SK-MEL-5 (cell line): Measurements from ENCODE around the gene CCDC13. TPM values are rescaled to one million over a fixed set of nuclear protein-coding genes. Genes with fewer than 3 reads are reported as not detected.

Experiments used
- DNase-seq: peaks from one replicate; pipeline ENCODE4 v3.0.0-alpha.2; 2016; ENCODE audit warnings: low read depth, low spot score
- in situ Hi-C: cut with HindIII; loops from 2 replicates; pipeline ENCODE4 v1.10.0; 2016; ENCODE audit warnings: low sequenced_read_pairs, high pct_unique_total_duplicates, low pct_unique_long_range_greater_than_20kb
- total RNA-seq: library from RNA; depleted of rRNA; stranded (reverse); fragments of >200 nt; shearing (Covaris generic); gene quantifications from 2 replicates; pipeline ENCODE4 v1.2.3, GENCODE V29; 2014

Gene CCDC13
- total RNA-seq, 1 experiment from 2014 or later: 0.48 TPM

DNA sequence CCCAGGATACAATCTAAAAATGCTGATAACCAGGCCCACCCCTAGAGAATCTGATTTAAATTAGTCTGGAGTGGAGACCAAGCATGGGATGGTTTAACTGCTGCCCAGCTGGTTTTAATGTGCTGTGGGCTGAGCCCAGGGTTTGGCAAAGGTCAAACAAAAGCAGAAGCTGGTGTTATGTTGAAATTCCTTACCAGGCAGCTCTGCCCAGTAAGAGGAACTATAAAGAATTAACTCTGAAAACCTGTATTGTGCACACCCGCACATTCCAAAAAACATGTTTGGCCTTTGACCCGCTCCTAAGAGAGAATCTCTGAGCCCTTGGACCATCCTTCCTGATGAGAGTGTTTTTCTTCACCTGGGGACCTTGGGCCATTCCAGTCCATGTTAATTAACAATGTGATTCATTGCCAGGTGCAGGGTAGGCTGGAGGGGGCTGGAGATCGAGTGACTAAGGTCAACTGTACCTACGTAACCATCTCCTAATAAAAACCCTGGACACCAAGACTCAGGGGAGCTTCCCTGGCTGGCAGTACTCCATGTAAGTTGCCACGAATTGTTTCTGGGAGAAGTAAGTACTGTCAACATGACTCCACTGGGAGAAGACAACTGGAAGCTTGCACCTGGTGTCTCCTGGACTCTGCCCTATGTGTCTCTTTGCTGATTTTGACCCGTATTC is 10.9 kb downstream of the CCDC13 start:
- in situ Hi-C loops: no loop called here
- DNase-seq: no peak

DNA sequence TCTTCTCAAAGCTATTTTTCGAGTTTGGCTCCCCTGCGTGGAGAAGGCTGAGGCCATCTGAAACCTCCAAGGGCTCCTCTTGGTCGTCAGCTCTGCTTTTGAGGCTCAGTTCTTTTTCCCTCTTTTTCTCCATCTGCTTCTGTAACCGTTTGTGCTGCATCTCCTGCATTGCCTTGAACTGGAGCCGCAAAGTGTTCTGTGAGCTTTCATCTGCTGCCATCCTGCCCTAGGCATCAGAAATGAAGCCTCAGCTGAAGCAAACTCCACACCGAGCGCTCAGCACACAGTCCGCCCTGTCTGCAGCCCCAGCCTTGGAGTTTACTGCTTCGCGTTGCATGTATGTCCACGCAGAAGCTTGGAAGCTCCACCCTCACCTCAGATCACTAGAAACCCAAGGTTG is 14.9 kb downstream of the CCDC13 start:
- in situ Hi-C loops: no loop called here

DNA sequence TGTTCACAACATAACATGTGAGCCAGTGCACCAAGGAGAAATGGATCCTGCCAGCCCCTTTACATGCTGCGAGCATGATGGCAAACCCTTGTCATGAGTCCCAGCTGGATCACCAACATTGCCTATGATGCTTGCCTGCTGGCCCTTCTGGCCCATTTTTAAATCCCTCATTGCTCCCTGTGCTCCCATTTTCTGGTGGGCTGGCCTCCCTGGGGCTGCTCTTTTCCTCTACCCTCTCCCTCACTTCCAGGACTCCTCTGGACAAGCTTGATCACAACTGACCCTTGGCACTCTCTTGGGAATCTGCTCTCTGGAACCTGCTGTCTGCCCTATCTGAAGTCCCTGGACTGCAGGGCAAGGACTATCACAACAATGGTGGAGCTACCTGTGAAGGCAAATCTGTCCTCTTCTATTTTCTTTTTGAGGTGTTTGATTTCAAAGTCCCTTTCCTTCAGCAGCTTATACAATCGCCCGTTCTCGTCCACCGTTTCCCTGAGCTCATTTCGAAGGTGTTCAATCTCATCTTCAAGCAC is 16.3 kb downstream of the CCDC13 start:
- in situ Hi-C loops: no loop called here
- DNase-seq: no peak

More for the DNA sequence above, 14.9 kb downstream of the CCDC13 start:
- DNase-seq: no peak

DNA sequence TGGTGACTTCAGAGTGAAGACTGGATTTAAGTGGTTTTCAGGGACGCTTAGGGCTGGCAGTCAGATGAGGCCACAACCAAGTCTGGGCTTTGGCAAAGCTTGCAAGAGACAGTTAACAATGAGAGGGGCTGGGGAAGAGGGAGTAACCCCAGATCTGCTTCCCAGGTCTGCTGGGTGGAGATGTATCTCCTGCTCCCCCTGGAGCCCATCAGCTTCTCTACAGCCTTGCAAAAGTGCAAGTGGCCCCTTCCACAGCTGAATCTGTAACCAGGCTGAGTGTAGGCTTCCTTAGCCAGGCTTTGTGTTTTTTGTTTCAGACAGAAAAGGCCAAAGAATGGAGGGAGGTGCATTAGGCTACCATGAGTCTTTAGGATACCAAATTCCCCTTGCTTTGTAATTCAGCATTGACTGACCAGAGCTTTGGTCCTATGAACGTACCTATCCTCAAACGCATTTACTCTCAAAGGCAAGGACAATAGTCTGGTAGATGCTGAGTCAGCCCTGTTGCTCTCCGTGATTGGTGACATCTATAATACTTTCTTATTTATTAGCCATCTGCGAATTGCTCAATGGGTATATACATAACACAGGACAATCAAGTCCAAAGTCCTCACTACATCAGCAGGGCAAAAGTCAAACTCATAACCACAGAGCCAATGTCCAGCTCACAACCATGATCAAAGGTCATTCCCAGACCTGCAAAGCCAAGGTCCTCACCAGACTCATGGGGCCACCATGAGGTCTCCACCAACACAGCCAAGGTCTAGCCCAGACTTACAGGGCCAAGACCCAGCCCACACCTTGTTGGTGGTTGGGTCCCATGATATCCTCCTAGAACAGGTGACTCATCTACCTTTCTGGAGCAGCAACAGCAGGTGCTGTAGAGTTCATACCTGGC is 17.1 kb downstream of the CCDC13 start:
- in situ Hi-C loops: no loop called here
- peak; percentile 65 for DNase-seq

DNA sequence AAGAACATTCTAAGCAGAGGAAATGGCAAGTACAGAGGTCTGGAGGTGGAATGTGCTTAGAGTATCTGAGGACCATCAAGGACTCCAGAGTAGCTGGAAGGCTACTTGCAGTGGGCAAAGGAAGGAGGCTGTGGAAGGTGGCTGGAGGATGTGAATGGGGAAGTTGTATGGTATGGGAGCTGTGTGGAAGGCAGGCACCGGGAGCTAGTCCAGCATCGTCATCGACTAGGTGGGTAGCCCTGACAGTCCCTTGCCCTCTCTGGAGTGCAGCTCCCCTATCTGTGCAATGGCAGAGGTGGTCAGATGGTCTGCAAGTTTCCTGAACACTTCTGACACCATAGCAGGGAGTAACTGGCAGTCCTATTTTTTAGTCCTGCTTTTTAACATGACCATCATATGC is 19.3 kb downstream of the CCDC13 start:
- in situ Hi-C loops: no loop called here
- DNase-seq: no peak

DNA sequence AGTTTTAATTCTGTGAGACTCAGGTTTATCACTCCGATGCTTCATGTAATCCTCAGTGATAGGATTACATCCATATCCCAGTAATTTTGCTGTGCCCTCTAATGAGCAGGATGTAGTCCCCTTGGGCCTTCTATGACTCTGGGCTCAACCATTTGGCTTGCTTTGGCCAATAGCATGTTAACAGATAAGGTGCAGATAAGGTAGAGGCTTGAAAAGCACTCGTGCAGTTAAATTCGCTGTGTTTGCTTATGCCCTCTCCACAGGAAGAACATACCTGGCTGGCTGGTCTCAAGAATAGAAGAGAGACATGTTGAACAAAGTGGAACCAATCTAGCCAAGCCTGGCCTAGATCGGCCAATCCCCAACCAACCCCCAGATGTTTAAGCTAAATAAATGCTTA is 20.1 kb downstream of the CCDC13 start:
- in situ Hi-C loops: no loop called here
- DNase-seq: no peak

DNA sequence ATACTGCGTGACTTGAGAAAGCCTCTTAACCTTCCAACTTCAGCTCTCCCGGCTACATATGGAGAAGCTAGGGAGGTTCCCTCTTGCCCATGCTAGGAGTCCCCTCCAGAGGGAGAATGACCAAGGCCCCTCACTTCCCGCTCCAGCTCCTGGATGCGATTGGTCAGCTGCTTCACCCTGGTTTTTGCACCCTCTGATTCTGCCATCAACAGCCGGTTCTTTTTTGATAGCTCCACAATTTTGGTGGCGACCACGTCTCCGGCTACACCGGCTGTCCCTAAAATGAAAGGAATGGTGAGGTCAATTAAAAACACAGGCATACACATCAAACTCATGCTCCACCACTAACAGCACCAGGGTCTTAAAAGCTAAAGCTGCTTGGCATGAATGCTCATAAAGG is 20.6 kb downstream of the CCDC13 start:
- in situ Hi-C loops: no loop called here
- no peak for DNase-seq

DNA sequence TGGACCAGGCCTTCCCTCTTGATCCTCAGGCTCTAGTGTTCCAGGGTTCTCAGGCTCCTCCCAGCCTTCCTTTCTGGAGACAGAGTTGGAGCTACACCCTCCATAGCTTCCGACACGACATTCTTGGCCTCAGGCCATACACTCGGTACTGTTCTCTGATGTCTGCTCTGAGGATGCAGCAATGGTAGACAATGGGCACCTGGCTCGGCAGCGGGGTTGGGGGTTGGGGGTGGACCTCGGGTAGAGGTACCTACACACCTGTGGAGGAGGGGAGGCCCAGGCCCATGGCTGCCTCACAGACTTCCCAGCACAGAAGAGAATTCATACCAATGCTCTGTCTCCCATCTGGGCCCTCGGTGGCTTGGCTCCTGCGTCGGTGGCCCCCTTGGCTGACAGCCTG is 21.4 kb downstream of the CCDC13 start:
- in situ Hi-C loops: no loop called here
- no peak for DNase-seq

DNA sequence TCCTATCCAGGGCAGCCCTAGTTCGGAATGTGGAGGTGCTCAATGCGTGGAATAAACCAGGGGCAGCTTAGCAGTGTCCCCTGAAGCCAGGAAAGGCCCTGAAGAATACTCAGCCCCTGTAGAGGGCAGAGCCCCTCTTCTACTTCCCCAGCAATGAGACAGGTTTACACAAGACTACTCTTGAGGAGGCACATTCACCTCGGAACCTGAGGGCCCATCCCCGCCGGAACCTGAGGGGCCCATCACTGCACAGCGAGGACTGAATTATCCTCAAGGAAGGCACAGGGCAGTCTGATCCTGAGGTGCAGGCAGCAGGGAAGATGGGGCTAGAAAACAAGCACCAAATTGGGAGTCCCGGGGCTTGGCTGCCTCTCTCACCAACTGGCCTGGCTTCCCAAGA is 22.2 kb downstream of the CCDC13 start:
- no peak for DNase-seq
- in situ Hi-C loops: no loop called here

DNA sequence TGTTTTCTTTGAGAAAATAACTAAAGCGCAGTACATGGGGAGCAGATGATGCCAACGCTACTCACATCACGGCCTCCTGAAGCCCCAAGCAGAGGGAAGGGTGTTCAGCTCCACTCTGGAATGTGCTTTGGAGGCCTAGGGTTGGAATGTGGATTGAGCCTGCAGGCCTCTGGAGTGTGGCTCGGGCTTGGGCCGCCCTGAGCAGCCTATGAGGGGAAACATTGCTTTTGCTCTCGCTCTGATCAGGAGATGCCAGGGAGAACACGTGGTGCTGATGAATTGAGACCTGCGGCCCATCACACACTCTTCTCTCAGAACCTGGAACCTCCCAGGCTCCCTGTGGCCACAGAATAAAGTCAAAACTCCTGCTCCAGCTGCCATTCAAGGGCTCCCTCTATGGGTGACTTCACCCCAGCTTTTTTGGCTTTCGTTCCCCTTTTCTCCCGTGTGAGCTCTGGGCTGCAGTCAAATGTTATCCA is 23.3 kb downstream of the CCDC13 start:
- in situ Hi-C loops: no loop called here
- DNase-seq: peak; percentile 36

DNA sequence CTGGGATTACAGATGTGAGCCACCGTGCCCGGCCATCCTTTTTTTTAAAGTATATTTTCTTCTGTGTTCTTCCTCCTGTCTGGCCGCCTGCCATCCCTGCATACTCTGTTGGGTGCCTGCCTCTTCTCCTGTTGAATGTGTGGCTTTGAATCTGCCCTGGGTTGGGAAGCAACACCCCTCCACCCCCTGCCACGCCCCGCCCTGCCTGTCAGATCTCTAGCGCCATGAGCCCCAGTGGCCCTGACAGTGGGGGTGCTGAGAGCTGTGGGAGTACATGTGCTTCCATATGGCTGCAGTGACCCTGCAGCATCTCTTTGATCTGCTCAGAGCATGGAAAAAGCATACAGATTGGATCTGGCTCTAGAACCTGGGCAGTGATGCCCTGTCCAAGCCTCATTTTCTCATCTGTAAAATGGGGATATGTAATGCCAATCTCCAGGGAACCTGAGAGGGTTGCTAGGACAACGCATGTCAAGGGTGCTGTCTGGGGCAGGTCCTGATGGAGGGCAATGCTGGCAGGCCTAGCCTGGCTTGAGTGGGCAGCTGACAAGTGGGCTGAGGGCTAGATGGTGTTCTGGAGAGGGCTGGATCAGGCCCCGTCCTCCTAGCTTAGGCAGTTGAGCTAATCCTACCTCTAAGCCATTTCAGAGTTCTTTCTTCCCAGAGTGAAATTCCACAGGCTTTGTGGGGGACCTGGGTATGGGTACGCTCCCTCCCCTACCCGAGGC is 23.9 kb downstream of the CCDC13 start:
- in situ Hi-C loops: no loop called here
- no peak for DNase-seq

DNA sequence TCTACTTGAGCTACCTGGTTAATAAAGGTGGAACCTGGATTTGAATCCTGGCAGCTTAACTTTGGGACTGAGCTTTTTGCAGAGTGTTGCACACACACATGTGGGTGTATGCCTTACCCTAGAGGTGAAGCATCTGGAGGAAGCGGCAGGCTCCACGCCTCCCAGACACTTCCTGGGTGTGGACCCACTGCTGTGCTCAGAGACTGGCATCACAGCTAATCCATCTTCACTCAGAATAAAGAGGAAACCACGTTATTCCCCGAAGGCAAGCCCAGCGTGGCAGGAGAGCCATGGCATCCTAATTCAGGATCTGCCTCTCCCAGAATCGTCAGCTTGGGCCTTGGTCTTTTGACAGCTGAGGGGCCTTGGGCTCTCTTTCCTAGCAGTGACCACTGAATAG is 25.5 kb downstream of the CCDC13 start:
- in situ Hi-C loops: no loop called here
- no peak for DNase-seq

DNA sequence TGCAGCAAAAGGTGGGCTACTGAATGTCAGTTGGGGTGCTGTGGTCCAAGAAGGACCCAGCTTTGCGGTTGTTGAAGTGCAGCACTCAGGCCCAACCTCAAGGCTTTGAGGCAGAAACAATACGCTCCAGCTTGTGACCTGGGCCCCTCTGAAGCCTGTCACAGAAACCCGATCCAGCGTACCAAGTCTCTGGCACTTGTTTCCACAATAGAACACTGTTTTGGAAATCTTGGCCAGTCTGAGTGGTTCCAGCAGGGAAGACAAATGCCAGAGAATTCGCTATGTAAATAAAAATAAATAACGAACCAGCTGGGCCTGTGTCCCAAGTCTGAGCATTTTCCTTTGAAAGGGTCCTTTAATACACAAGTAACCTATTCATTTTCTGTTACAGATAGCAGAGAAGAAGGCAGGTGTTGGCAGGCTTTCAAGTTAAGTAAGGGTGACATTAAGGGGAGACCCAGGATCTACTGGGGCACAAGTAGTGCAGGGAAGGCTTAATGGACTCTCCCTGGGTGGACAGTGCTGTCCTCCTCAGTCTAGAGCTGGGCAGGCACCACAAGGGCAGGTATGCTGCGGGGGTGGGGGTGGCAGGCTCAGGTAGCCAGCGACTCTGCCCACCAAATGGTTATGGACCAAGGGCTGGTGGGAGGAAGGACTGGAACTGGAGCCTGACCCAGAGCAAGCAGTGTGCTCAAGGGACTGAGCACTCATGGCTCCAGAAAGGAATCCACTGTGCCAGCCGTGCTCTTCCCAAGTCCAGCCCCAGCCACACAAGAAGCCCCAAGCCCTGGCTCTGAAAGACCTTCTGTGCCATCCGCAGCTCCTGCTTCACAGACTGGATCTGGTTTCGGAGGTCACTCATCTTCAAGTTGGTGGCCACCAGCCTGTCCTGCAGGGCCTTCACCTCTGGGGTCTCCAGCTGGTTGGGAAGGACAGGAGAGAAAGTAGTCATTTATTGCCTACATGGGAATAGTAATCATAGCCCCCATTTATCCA is 26.3 kb downstream of the CCDC13 start:
- in situ Hi-C loops: no loop called here
- DNase-seq: no peak

DNA sequence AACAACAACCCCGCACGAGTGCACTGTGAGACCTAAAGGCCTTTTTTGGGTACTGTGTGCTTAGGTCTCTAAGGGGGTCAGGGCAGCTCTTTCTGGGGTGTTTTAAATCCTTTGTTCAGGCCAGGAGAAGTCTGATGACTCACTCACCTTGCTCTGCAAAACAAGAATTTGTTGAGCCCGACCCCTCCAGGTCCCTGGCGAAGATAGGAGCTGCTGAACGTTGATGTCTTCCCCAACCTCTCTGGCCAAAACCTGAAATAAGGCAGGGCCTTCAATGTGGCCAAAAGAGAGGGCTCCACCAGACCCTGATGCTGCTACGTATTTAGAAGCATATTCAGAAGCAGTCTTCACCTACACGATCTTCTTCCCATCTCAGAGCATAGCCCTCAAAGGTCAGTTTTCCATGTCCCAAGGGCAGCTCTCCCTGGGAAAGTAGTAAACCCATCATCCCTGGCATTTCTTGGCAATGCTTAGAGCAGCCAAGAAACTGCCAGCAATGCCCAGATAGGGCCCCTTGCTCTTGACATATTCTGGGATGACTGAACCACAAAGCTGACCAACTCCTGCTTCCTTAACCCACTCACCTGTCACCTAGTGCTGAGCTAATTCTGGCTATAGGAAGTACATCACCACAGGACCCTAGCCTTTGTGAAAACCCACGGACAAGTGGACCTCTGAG is 27.1 kb downstream of the CCDC13 start:
- in situ Hi-C loops: no loop called here
- no peak for DNase-seq

DNA sequence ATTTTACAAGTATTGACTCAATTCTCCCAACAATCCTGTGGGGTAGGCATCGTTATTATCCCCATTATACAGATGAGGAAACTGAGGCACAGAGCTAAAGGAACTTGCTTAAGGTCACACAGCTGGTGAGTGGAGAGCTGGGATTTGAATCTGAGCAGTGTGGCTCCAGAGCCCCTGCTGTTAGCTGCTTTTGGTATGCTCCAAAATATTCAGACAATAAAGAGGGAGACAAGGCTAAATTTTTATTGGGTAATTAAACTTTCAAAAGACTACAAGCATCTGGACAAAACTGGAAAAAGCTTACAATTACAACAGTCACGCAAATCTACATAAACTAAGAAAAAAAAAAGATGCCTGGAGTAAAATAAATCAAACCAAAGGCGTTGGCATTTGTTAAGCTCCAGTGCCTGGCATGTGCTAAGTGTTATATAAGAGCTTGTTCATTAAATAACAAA is 27.7 kb downstream of the CCDC13 start:
- no peak for DNase-seq

DNA sequence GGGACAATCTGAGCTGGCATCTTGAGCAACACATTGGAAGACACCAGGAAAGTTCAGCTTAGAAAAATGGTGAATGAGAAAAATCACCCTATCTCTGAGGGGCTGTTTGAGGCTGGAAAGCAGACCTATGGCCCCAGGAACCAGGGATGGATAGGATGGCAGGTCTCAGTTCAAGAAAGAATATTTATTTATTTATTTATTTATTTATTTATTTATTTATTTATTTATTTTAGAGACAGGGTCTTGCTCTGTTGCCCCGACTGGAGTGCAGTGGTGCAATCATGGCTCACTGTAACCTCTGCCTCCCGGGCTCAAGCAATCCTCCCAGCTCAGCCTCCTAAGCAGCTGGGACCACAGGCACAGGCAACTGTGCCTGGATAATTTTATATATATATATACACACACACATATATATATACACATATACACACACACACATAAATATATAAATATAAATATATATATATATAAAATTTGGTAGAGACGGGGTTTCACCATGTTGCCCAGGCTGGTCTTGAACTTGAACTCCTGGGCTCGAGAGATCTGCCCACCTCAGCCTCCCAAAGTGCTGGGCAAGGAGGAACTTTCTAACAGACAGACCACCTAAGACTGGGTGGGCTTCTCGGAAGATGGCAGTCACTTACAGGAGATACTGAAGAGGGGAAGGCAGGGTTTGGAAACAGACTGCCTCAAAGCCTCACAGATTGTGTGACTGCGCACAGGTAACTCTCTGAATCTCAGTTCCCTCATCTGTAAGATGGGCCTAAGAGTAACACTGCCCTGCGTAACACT is 29.7 kb downstream of the CCDC13 start:
- no peak for DNase-seq
- in situ Hi-C loops: no loop called here

More for the DNA sequence above, 27.7 kb downstream of the CCDC13 start:
- in situ Hi-C loops: no loop called here
